ENCODE measurements around the gene FOXB2.
"Not testable (repeated sequence)": the region's sequence is repeated elsewhere in the genome, so short reads cannot be mapped to it uniquely, and the experiment has no call there.

The FOXB2 gene

GRCh38 chr9:77019236-77019925 lies at the start of gene FOXB2:
FOXB2 (plus strand) TSS chr9:77019655; CDS start chr9:77019655, 0 bp downstream.
- Histone ChIP-seq H3K9ac (ENCODE audit: insufficient read length, low read depth) (peak within 1 kb of the TSS; percentile 72), H3K4me1 (ENCODE audit: insufficient read depth, insufficient read length) (peaks cover 30% of the 10 kb centered on the region), H3K36me3 (ENCODE audit: insufficient read depth, insufficient read length, low read length) (no peaks in the 10 kb centered on the region), H3K27me3 (ENCODE audit: insufficient read depth, insufficient read length) (peaks cover 99% of the 10 kb centered on the region), H3K9me3 (ENCODE audit: insufficient read depth, low read length) (no peaks in the 10 kb centered on the region), H3K4me3 (ENCODE audit: insufficient read length, low read depth) (peak within 1 kb of the TSS; percentile 41)
- DNase-seq (ENCODE audit: low read depth, low spot score), result no peak
- TF ChIP-seq YY1 (IDR thresholded peaks at IDR 0.05; ENCODE audit: insufficient read depth, insufficient read length) (no peak), SUZ12 (IDR thresholded peaks at IDR 0.05; ENCODE audit: extremely low read depth, insufficient read depth, insufficient read length) (peak; percentile 89), ZNF274 (IDR thresholded peaks at IDR 0.05; ENCODE audit: low read depth, low read length) (no peak)

- TF ChIP-seq YY1 (IDR thresholded peaks at IDR 0.05; ENCODE audit: insufficient read depth, insufficient read length) (no peak), SUZ12 (IDR thresholded peaks at IDR 0.05; ENCODE audit: extremely low read depth, insufficient read depth, insufficient read length) (no peak)
- Histone ChIP-seq H3K4me1 (ENCODE audit: insufficient read depth, insufficient read length) (no peaks in the 10 kb centered on the region), H3K9me3 (ENCODE audit: insufficient read depth, low read length) (no peaks in the 10 kb centered on the region), H3K9ac (ENCODE audit: insufficient read length, low read depth) (no peak overlapping the region), H3K27me3 (ENCODE audit: insufficient read depth, insufficient read length) (no peaks in the 10 kb centered on the region), H3K36me3 (ENCODE audit: insufficient read depth, insufficient read length, low read length) (no peaks in the 10 kb centered on the region), H3K4me3 (ENCODE audit: insufficient read length, low read depth) (no peak overlapping the region)
- DNase-seq (ENCODE audit: low read depth, low spot score), result no peak
Observed at GRCh38 chr9:76969716-76970115, 49.7 kb upstream of the FOXB2 start.

- not testable (repeated sequence) for H3K27me3 ChIP-seq (ENCODE audit: insufficient read depth, insufficient read length); H3K36me3 ChIP-seq (ENCODE audit: insufficient read depth, insufficient read length, low read length); H3K9ac ChIP-seq (ENCODE audit: insufficient read length, low read depth); H3K9me3 ChIP-seq (ENCODE audit: insufficient read depth, low read length); DNase-seq (ENCODE audit: low read depth, low spot score); H3K4me3 ChIP-seq (ENCODE audit: insufficient read length, low read depth); H3K4me1 ChIP-seq (ENCODE audit: insufficient read depth, insufficient read length)
Observed at GRCh38 chr9:76978831-76979230, 40.6 kb upstream of the FOXB2 start.

- no peaks in the 10 kb centered on the region for H3K4me1 ChIP-seq (ENCODE audit: insufficient read depth, insufficient read length)
- TF ChIP-seq ZNF274 (IDR thresholded peaks at IDR 0.05; ENCODE audit: low read depth, low read length) (no peak), YY1 (IDR thresholded peaks at IDR 0.05; ENCODE audit: insufficient read depth, insufficient read length) (no peak), SUZ12 (IDR thresholded peaks at IDR 0.05; ENCODE audit: extremely low read depth, insufficient read depth, insufficient read length) (no peak)
- no peak overlapping the region for H3K9ac ChIP-seq (ENCODE audit: insufficient read length, low read depth)
Observed at GRCh38 chr9:76980566-76980965, 38.9 kb upstream of the FOXB2 start.

GRCh38 chr9:76984486-76984885 lies 35.0 kb upstream of the FOXB2 start:
- DNase-seq (ENCODE audit: low read depth, low spot score), result no peak
- Histone ChIP-seq H3K4me1 (ENCODE audit: insufficient read depth, insufficient read length) (no peaks in the 10 kb centered on the region), H3K9ac (ENCODE audit: insufficient read length, low read depth) (no peak overlapping the region), H3K36me3 (ENCODE audit: insufficient read depth, insufficient read length, low read length) (no peaks in the 10 kb centered on the region), H3K27me3 (ENCODE audit: insufficient read depth, insufficient read length) (no peaks in the 10 kb centered on the region), H3K4me3 (ENCODE audit: insufficient read length, low read depth) (no peak overlapping the region), H3K9me3 (ENCODE audit: insufficient read depth, low read length) (no peaks in the 10 kb centered on the region)
- TF ChIP-seq SUZ12 (IDR thresholded peaks at IDR 0.05; ENCODE audit: extremely low read depth, insufficient read depth, insufficient read length) (no peak), YY1 (IDR thresholded peaks at IDR 0.05; ENCODE audit: insufficient read depth, insufficient read length) (no peak), ZNF274 (IDR thresholded peaks at IDR 0.05; ENCODE audit: low read depth, low read length) (no peak)

More at GRCh38 chr9:76980566-76980965, 38.9 kb upstream of the FOXB2 start:
- Histone ChIP-seq H3K9me3 (ENCODE audit: insufficient read depth, low read length) (no peaks in the 10 kb centered on the region), H3K4me3 (ENCODE audit: insufficient read length, low read depth) (no peak overlapping the region), H3K27me3 (ENCODE audit: insufficient read depth, insufficient read length) (no peaks in the 10 kb centered on the region), H3K36me3 (ENCODE audit: insufficient read depth, insufficient read length, low read length) (no peaks in the 10 kb centered on the region)
- DNase-seq (ENCODE audit: low read depth, low spot score), result no peak

- no peak for DNase-seq (ENCODE audit: low read depth, low spot score)
- H3K4me3 ChIP-seq (ENCODE audit: insufficient read length, low read depth), result no peak overlapping the region
- no peaks in the 10 kb centered on the region for H3K27me3 ChIP-seq (ENCODE audit: insufficient read depth, insufficient read length)
- H3K9me3 ChIP-seq (ENCODE audit: insufficient read depth, low read length), result no peaks in the 10 kb centered on the region
- no peaks in the 10 kb centered on the region for H3K4me1 ChIP-seq (ENCODE audit: insufficient read depth, insufficient read length)
- TF ChIP-seq ZNF274 (IDR thresholded peaks at IDR 0.05; ENCODE audit: low read depth, low read length) (no peak), YY1 (IDR thresholded peaks at IDR 0.05; ENCODE audit: insufficient read depth, insufficient read length) (no peak), SUZ12 (IDR thresholded peaks at IDR 0.05; ENCODE audit: extremely low read depth, insufficient read depth, insufficient read length) (no peak)
- H3K9ac ChIP-seq (ENCODE audit: insufficient read length, low read depth), result no peak overlapping the region
- H3K36me3 ChIP-seq (ENCODE audit: insufficient read depth, insufficient read length, low read length), result no peaks in the 10 kb centered on the region
Observed at GRCh38 chr9:76985581-76985980, 33.9 kb upstream of the FOXB2 start.

- no peak overlapping the region for H3K4me3 ChIP-seq (ENCODE audit: insufficient read length, low read depth)
- TF ChIP-seq ZNF274 (IDR thresholded peaks at IDR 0.05; ENCODE audit: low read depth, low read length) (no peak), YY1 (IDR thresholded peaks at IDR 0.05; ENCODE audit: insufficient read depth, insufficient read length) (no peak), SUZ12 (IDR thresholded peaks at IDR 0.05; ENCODE audit: extremely low read depth, insufficient read depth, insufficient read length) (no peak)
- no peaks in the 10 kb centered on the region for H3K9me3 ChIP-seq (ENCODE audit: insufficient read depth, low read length)
- H3K27me3 ChIP-seq (ENCODE audit: insufficient read depth, insufficient read length), result no peaks in the 10 kb centered on the region
- peak; percentile 61 for DNase-seq (ENCODE audit: low read depth, low spot score)
- H3K4me1 ChIP-seq (ENCODE audit: insufficient read depth, insufficient read length), result no peaks in the 10 kb centered on the region
- H3K9ac ChIP-seq (ENCODE audit: insufficient read length, low read depth), result no peak overlapping the region
- no peaks in the 10 kb centered on the region for H3K36me3 ChIP-seq (ENCODE audit: insufficient read depth, insufficient read length, low read length)
Observed at GRCh38 chr9:76987594-76988200, 31.8 kb upstream of the FOXB2 start.
